Ectodermal cell (in vitro differentiated cells): ENCODE measurements around the gene GNAS.
A peak's percentile ranks its signal among the peaks of the same experiment; 100 is the strongest.

ENCODE experiments used
- H3K27ac ChIP-seq: 2 replicates; pipeline ENCODE4 v1.7.0; 2013; ENCODE audit warnings: mild to moderate bottlenecking, low read depth, low read length; ENCODE audit not compliant: insufficient read depth, poor library complexity, severe bottlenecking
- H3K27me3 ChIP-seq: 2 replicates; pipeline ENCODE4 v1.7.0; 2013; ENCODE audit warnings: mild to moderate bottlenecking, low read length; ENCODE audit not compliant: insufficient read depth, control insufficient read depth, poor library complexity, severe bottlenecking
- H3K36me3 ChIP-seq: one replicate; pipeline ENCODE4 v1.7.0; 2013; ENCODE audit warnings: low read length; ENCODE audit not compliant: control insufficient read depth, insufficient read depth
- H3K4me1 ChIP-seq: one replicate; pipeline ENCODE4 v1.7.0; 2013; ENCODE audit warnings: low read length; ENCODE audit not compliant: control insufficient read depth, insufficient read depth
- H3K4me3 ChIP-seq: 2 replicates; pipeline ENCODE4 v1.7.0; 2013; ENCODE audit warnings: low read depth, low read length, control low read depth; ENCODE audit not compliant: insufficient read depth
- H3K9me3 ChIP-seq: 2 replicates; pipeline ENCODE4 v1.7.0; 2013; ENCODE audit warnings: mild to moderate bottlenecking, low read length, moderate library complexity; ENCODE audit not compliant: control insufficient read depth
- WGBS, 2 experiments: methylation state at CpG; one replicate each; pipeline ENCODE4 v1.1.7; 2013; ENCODE audit warnings: missing lambda C conversion rate in 2 of 2; 5-methylcytosine and 5-hydroxymethylcytosine counted together

GNAS gene

DNA sequence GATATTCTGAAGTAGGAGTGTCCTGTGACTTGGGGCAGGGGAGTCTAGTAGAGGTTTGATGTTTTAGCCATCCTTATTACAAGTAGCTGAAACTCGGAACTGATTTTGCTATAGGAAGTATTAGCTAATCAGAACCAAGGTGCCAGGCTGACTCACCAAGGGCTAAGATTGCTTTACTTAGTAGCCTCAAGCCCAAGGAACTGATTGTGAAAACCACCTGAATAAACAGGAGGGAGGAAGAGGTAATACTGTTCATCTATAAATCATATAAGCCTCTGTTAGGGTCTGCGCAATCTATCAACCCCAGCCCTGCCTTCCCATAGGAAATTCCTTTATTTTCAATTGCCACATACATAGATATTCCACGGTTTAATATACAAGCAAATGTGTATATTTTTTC lies 54.4 kb downstream of the GNAS start:
- Histone ChIP-seq H3K36me3 (peaks cover 65% of the 10 kb centered on the region), H3K4me3 (no peak overlapping the region)

DNA sequence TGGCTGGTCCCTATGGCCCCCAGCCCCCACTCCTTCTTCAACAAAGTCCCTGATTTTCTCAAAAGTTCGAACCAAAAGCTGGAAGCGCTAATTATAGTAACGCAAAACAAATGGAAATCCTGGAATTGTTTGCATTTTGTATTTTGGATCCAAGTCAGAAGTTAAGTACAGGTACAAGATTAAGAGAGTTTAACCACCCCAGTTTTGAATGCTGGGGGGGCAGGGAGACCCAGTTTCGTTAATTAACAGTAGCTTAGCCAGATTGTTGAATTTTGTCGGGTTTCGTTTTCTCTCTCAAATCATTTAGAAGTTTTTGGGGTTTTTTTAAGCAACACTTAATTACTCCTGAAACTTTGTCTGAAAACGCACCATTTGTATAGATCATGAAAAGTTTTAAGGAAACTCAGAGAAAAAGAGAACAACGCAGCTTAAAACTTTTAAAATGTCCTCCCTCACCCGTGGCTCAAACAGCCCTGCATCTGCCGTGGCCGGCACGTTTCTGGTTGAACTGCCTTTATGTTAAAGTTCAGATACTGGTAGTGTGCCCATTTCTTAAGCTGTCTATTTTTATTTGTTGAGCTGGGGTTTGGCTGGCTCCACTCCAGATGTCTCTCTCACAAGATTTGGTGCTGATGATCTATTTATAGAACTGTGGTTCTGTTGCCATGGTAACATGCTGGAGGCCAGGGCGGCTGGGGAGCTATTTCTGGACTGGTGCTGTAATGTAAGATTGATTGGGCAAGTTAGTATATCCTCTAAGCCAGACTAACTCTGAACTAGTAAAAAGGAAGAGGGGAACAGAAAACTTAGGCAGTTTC lies 55.0 kb downstream of the GNAS start:
- no peak overlapping the region for H3K4me3 ChIP-seq
- H3K27me3 ChIP-seq, result no peaks in the 10 kb centered on the region
- H3K9me3 ChIP-seq, result no peaks in the 10 kb centered on the region
- H3K4me1 ChIP-seq, result no peaks in the 10 kb centered on the region
- peak overlapping the region; percentile 19 for H3K27ac ChIP-seq
- 94 to 95% methylated on average over 13 of the region's 13 CpGs for WGBS, 2 experiments
- H3K36me3 ChIP-seq, result peaks cover 65% of the 10 kb centered on the region

More for the DNA sequence above, 54.4 kb downstream of the GNAS start:
- 95 to 98% methylated on average over 2 to 3 of the region's 3 CpGs for WGBS, 2 experiments
- Histone ChIP-seq H3K4me1 (no peaks in the 10 kb centered on the region), H3K27ac (no peak overlapping the region), H3K9me3 (no peaks in the 10 kb centered on the region), H3K27me3 (no peaks in the 10 kb centered on the region)

DNA sequence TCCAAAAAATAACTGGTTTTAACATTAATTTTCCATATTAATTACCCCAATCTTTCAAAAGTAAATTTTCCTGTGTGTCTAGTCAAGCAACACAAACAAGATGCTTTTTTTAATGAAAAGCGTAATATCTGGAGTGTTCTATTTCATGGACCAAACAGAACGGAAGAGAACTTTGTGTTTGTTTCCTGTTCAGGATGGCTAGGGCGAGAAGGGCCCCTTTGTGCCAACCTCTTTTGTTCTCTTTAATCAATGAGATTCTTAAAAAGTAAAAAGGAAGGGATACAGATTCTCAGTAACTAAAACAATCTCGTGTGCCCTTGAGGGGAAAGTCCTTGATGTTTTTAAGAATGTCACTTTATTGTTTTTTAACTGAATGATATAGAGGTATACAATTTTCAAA lies 55.7 kb downstream of the GNAS start:
- 92 to 98% methylated on average over 3 to 4 of the region's 4 CpGs for WGBS, 2 experiments
- Histone ChIP-seq H3K4me3 (no peak overlapping the region), H3K27ac (peak overlapping the region; percentile 19), H3K36me3 (peaks cover 65% of the 10 kb centered on the region), H3K9me3 (no peaks in the 10 kb centered on the region), H3K4me1 (no peaks in the 10 kb centered on the region), H3K27me3 (no peaks in the 10 kb centered on the region)

DNA sequence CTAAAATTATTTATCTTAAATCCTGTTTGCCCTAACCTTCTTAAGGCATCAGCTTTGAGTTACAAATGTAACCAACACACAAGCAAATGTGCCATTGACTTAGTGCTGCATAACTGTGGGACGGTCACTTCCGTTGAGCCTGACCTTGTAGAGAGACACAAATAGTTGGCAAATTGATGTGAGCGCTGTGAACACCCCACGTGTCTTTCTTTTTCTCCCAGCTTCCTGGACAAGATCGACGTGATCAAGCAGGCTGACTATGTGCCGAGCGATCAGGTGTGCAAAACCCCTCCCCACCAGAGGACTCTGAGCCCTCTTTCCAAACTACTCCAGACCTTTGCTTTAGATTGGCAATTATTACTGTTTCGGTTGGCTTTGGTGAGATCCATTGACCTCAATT lies 56.4 kb downstream of the GNAS start:
- Histone ChIP-seq H3K9me3 (no peaks in the 10 kb centered on the region), H3K36me3 (peaks cover 57% of the 10 kb centered on the region), H3K4me1 (no peaks in the 10 kb centered on the region), H3K27ac (no peak overlapping the region), H3K4me3 (no peak overlapping the region), H3K27me3 (no peaks in the 10 kb centered on the region)
- WGBS, 2 experiments, result 95 to 97% methylated on average over 9 of the region's 9 CpGs

DNA sequence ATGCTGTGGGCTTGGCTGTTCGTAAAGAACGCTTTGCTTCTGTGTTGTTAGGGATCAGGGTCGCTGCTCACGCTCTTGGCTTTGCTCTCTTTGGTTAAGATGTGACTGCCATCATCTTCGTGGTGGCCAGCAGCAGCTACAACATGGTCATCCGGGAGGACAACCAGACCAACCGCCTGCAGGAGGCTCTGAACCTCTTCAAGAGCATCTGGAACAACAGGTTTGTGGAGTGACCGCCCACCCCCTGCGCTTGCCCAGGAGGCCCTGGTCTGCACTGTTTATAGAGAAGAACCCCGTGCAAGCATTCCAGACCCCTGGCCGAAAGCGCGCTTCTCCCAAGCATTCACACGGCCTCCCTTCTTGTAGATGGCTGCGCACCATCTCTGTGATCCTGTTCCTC lies 57.1 kb downstream of the GNAS start:
- peaks cover 56% of the 10 kb centered on the region for H3K36me3 ChIP-seq

DNA sequence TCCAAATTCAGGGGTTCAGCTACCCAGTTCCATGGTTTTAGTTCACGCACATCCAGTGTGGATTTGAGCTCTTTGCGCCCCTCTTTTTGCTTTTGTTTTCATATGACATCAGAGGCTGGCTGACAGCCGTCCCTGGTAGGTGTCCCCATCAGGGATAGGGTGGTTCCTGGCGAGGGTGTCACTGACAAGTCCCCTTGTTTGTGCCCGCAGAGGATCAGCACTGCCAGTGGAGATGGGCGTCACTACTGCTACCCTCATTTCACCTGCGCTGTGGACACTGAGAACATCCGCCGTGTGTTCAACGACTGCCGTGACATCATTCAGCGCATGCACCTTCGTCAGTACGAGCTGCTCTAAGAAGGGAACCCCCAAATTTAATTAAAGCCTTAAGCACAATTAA lies 58.0 kb downstream of the GNAS start:
- Histone ChIP-seq H3K9me3 (no peaks in the 10 kb centered on the region), H3K4me3 (no peak overlapping the region), H3K4me1 (no peaks in the 10 kb centered on the region), H3K36me3 (peaks cover 56% of the 10 kb centered on the region), H3K27ac (no peak overlapping the region), H3K27me3 (no peaks in the 10 kb centered on the region)
- 96% methylated on average over 14 of the region's 14 CpGs for WGBS, 2 experiments

More for the DNA sequence above, 57.1 kb downstream of the GNAS start:
- no peaks in the 10 kb centered on the region for H3K4me1 ChIP-seq
- H3K27me3 ChIP-seq, result no peaks in the 10 kb centered on the region
- no peaks in the 10 kb centered on the region for H3K9me3 ChIP-seq
- H3K4me3 ChIP-seq, result no peak overlapping the region
- WGBS, 2 experiments, result 95 to 96% methylated on average over 15 of the region's 15 CpGs
- H3K27ac ChIP-seq, result no peak overlapping the region

DNA sequence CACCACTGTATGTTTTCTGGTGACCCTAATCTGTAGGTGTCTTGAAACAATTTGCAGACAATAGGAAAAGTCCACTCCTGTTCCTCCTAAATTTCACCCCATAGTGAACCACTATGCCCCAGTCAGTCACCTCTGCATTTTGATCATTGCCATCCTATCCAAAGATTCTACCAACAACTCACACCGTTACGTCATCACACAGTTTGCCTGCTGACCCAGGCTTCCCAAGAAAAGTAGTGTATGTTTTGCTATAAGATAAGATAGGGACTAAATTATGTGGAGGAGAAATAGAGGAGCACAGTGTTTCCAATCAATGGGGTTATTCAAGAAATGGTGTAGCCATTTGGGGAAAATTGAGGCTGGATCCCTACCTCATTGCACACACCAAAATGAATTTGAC lies 58.8 kb downstream of the GNAS start:
- 100% methylated on average over 2 of the region's 2 CpGs for WGBS, 2 experiments
- H3K36me3 ChIP-seq, result peaks cover 48% of the 10 kb centered on the region
- H3K27ac ChIP-seq, result no peak overlapping the region

DNA sequence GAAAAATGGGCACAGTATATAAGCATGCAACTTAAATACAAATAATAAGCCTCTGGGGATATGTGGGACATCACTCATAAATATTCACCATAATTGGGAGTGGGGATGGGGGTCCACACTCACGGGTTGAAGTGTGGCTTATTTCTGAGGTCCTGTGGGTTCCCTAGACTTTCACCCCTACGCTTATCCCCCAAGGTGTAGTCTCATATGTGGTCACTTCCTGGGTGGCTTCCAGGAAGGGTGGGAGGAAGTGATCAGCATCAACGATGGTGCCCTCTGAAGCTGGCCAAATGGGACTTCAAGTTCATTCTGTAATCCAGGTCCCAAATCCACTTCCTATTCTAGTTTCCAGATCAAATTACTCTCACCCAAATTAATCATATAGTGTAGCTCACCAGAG lies 59.5 kb downstream of the GNAS start:
- WGBS, 2 experiments, result 86 to 96% methylated on average over 3 of the region's 3 CpGs
- no peaks in the 10 kb centered on the region for H3K27me3 ChIP-seq
- no peak overlapping the region for H3K27ac ChIP-seq
- no peaks in the 10 kb centered on the region for H3K4me1 ChIP-seq
- H3K4me3 ChIP-seq, result no peak overlapping the region
- no peaks in the 10 kb centered on the region for H3K9me3 ChIP-seq
- peaks cover 48% of the 10 kb centered on the region for H3K36me3 ChIP-seq

More for the DNA sequence above, 58.8 kb downstream of the GNAS start:
- H3K27me3 ChIP-seq, result no peaks in the 10 kb centered on the region
- no peaks in the 10 kb centered on the region for H3K4me1 ChIP-seq
- no peaks in the 10 kb centered on the region for H3K9me3 ChIP-seq
- no peak overlapping the region for H3K4me3 ChIP-seq

DNA sequence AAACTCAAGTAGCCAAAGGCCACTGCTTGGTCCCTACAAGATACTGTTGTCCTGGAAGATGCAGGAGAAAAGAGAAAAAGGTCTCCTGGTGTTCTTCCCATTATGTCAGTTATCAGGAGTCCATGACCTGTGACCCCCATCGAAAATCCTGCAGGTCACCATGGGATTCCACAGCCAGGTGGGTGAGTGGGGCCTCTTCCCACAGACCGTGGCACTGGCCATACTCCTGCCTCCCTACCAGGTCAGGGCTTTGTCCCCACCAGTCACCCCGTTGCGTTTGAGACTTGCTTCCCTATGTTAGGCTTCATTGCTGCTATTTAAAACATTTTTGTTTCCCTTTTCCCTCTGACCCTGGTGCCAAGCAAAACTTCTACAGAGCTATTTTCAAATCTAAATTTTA lies 60.6 kb downstream of the GNAS start:
- WGBS, 2 experiments, result 83 to 90% methylated on average over 4 of the region's 4 CpGs
- Histone ChIP-seq H3K27me3 (no peaks in the 10 kb centered on the region), H3K9me3 (no peaks in the 10 kb centered on the region), H3K36me3 (peaks cover 37% of the 10 kb centered on the region), H3K4me3 (no peak overlapping the region), H3K27ac (no peak overlapping the region), H3K4me1 (no peaks in the 10 kb centered on the region)

DNA sequence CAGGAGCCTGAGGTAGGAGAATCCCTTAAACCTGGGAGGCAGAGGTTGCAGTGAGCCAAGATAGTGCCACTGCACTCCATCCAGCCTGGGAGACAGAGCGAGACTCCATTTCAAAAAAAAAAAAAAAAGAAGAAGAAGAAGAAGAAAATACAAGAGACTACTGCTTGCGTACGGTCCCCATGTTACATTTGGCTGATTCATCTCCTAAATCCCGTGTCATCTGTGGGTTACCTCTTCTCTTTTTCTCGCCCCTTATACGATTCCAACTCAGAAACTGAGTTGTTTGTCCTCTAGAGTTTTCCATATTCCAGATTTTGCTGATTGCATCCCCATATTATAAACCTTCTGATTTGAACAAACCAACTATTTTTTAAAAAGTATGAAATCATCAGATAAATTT lies 66.1 kb downstream of the GNAS start:
- Histone ChIP-seq H3K27ac (no peak overlapping the region), H3K36me3 (no peaks in the 10 kb centered on the region), H3K9me3 (no peaks in the 10 kb centered on the region), H3K27me3 (no peaks in the 10 kb centered on the region), H3K4me1 (no peaks in the 10 kb centered on the region), H3K4me3 (no peak overlapping the region)
- WGBS, 2 experiments, result 92 to 94% methylated on average over 6 of the region's 6 CpGs
